Right atrium auricular region (tissue), 2 donors: Measurements from ENCODE around the gene CFAP92. TPM values are rescaled to one million over a fixed set of nuclear protein-coding genes. Genes with fewer than 3 reads are reported as not detected.

Source experiments
- DNase-seq: peaks from one replicate; pipeline ENCODE4 v3.0.0-alpha.2; 2019; ENCODE audit warnings: low spot score
- H3K27ac ChIP-seq, 2 donors: fragments of 200-600 bp; sonication (generic); 1 replicate in 1 of 2; 2 replicates in 1 of 2; pipeline ENCODE4 v1.5.1; 2016 to 2019
- H3K27me3 ChIP-seq, 2 donors: fragments of 200-600 bp; sonication (generic); one replicate each; pipeline versions ENCODE4 v1.5.1 to v1.6.0; 2017 to 2019
- H3K36me3 ChIP-seq: fragments of 200-600 bp; sonication (generic); one replicate; pipeline ENCODE4 v1.5.1; 2016
- H3K4me1 ChIP-seq, 2 donors: fragments of 200-600 bp; sonication (generic); one replicate each; pipeline versions ENCODE4 v1.5.1 to v1.6.0; 2017 to 2019
- H3K4me3 ChIP-seq, 2 donors: fragments of 200-600 bp; sonication (generic); 1 replicate in 1 of 2; 2 replicates in 1 of 2; pipeline ENCODE4 v1.5.1; 2017 to 2019; ENCODE audit warnings: mild to moderate bottlenecking in 1 of 2, moderate library complexity in 1 of 2
- H3K9me3 ChIP-seq, 2 donors: fragments of 200-600 bp; sonication (generic); one replicate each; pipeline ENCODE4 v1.5.1; 2019
- CTCF ChIP-seq, 2 donors: fragments of 200-600 bp; sonication (generic); IDR thresholded peaks; one replicate each; pipeline ENCODE4 v1.5.1; 2019; ENCODE audit warnings: antibody characterized with exemption in 2 of 2
- total RNA-seq, 2 donors: library from RNA; depleted of rRNA; stranded (reverse); fragments of >200 nt; gene quantifications; one replicate each; pipeline ENCODE4 v1.1.0, GENCODE V29; 2016

Gene CFAP92
- total RNA-seq, 2 donors from 2014 or later: not detected

- Histone ChIP-seq H3K4me3 (no peak overlapping the region), H3K36me3 (no peaks in the 10 kb centered on the region), H3K4me1 (peaks cover 0 to 40% of the 10 kb centered on the region in 2 donors), H3K27ac (peak overlapping the region in 1 of 2 donors; percentile 13), H3K27me3 (peaks cover 0 to 3% of the 10 kb centered on the region in 2 donors), H3K9me3 (no peaks in the 10 kb centered on the region)
- DNase-seq: no peak
- no peak for TF ChIP-seq CTCF (IDR thresholded peaks at IDR 0.05)
Observed at GRCh38 chr3:129007792-129008191, 13.9 kb upstream of the CFAP92 start.

GRCh38 chr3:129006864-129007263 is 13.0 kb upstream of the CFAP92 start:
- no peak overlapping the region for H3K27ac ChIP-seq
- H3K4me1 ChIP-seq: peaks cover 0 to 49% of the 10 kb centered on the region in 2 donors
- DNase-seq: no peak
- H3K36me3 ChIP-seq: no peaks in the 10 kb centered on the region
- no peak overlapping the region for H3K4me3 ChIP-seq
- H3K27me3 ChIP-seq: peaks cover 0 to 3% of the 10 kb centered on the region in 2 donors
- TF ChIP-seq CTCF (IDR thresholded peaks at IDR 0.05): no peak
- H3K9me3 ChIP-seq: no peaks in the 10 kb centered on the region

- Histone ChIP-seq H3K27ac (peak overlapping the region in 1 of 2 donors; percentile 35), H3K4me1 (peaks cover 0 to 61% of the 10 kb centered on the region in 2 donors), H3K9me3 (no peaks in the 10 kb centered on the region), H3K4me3 (no peak overlapping the region), H3K36me3 (no peaks in the 10 kb centered on the region), H3K27me3 (peaks cover 0 to 3% of the 10 kb centered on the region in 2 donors)
- DNase-seq: no peak
- no peak for TF ChIP-seq CTCF (IDR thresholded peaks at IDR 0.05)
Observed at GRCh38 chr3:129005526-129006303, 11.8 kb upstream of the CFAP92 start.

- H3K27me3 ChIP-seq: peaks cover 0 to 3% of the 10 kb centered on the region in 2 donors
- peaks cover 0 to 68% of the 10 kb centered on the region in 2 donors for H3K4me1 ChIP-seq
- H3K36me3 ChIP-seq: no peaks in the 10 kb centered on the region
- no peaks in the 10 kb centered on the region for H3K9me3 ChIP-seq
- TF ChIP-seq CTCF (IDR thresholded peaks at IDR 0.05): no peak
- no peak overlapping the region for H3K4me3 ChIP-seq
- H3K27ac ChIP-seq: peak overlapping the region in 1 of 2 donors; percentile 35
- DNase-seq: no peak
Observed at GRCh38 chr3:129004639-129005295, 10.9 kb upstream of the CFAP92 start.

GRCh38 chr3:129003578-129004112 is 9.8 kb upstream of the CFAP92 start:
- H3K36me3 ChIP-seq: no peaks in the 10 kb centered on the region
- peak in 1 of 2 donors; percentile 11 for TF ChIP-seq CTCF (IDR thresholded peaks at IDR 0.05)
- H3K4me3 ChIP-seq: peak overlapping the region in 1 of 2 donors; percentile 24
- peaks cover 0 to 68% of the 10 kb centered on the region in 2 donors for H3K4me1 ChIP-seq
- DNase-seq: no peak
- H3K27ac ChIP-seq: no peak overlapping the region
- no peaks in the 10 kb centered on the region for H3K9me3 ChIP-seq
- peaks cover 0 to 3% of the 10 kb centered on the region in 2 donors for H3K27me3 ChIP-seq
